Astrocyte (in vitro differentiated cells and primary cell): ENCODE data around the gene COMMD1. TPM values are rescaled to one million over a fixed set of nuclear protein-coding genes. Genes with fewer than 3 reads are reported as not detected.

Experiments
- DNase-seq: peaks from one replicate; pipeline ENCODE4 v3.0.0-alpha.2; 2010; ENCODE audit warnings: low read depth
- FAIRE-seq: peaks from 2 replicates; lab custom pipeline; 2011; peaks lifted over from hg19 to GRCh38; lab: Jason Lieb, UNC
- H2AFZ ChIP-seq: 2 replicates; pipeline ENCODE4 v1.6.0; 2012; ENCODE audit warnings: low read depth, low read length, inconsistent platforms
- H3K27ac ChIP-seq: 2 replicates; pipeline ENCODE4 v1.5.1; 2011; ENCODE audit warnings: low read depth, low read length, inconsistent platforms
- H3K27me3 ChIP-seq: 2 replicates; pipeline ENCODE4 v1.6.0; 2011; ENCODE audit warnings: low read length, inconsistent platforms; ENCODE audit not compliant: insufficient read depth
- H3K36me3 ChIP-seq: 2 replicates; pipeline ENCODE4 v1.5.1; 2011; ENCODE audit warnings: low read length, inconsistent platforms; ENCODE audit not compliant: insufficient read depth
- H3K4me1 ChIP-seq: 2 replicates; pipeline ENCODE4 v1.5.1; 2011; ENCODE audit warnings: low read length, inconsistent platforms; ENCODE audit not compliant: insufficient read depth
- H3K4me2 ChIP-seq: 2 replicates; pipeline ENCODE4 v1.6.0; 2012; ENCODE audit warnings: low read length, inconsistent platforms
- H3K4me3 ChIP-seq: 2 replicates; pipeline ENCODE4 v1.5.1; 2011; ENCODE audit warnings: low read depth, mild to moderate bottlenecking, low read length, inconsistent platforms; ENCODE audit not compliant: insufficient read depth
- H3K79me2 ChIP-seq: 2 replicates; pipeline ENCODE4 v1.6.0; 2012; ENCODE audit warnings: mild to moderate bottlenecking, low read length, inconsistent platforms; ENCODE audit not compliant: insufficient read depth
- H3K9ac ChIP-seq: 2 replicates; pipeline ENCODE4 v1.6.0; 2012; ENCODE audit warnings: mild to moderate bottlenecking, low read length, inconsistent platforms
- H3K9me3 ChIP-seq: 2 replicates; pipeline ENCODE4 v1.5.1; 2012; ENCODE audit warnings: low read depth, mild to moderate bottlenecking, low read length, inconsistent platforms; ENCODE audit not compliant: insufficient read depth
- H4K20me1 ChIP-seq: 2 replicates; pipeline ENCODE4 v1.6.0; 2012; ENCODE audit warnings: low read length, inconsistent platforms; ENCODE audit not compliant: insufficient read depth
- H3K27ac Mint-ChIP-seq: one replicate; pipeline ENCODE4 v1.8.0; 2021; ENCODE audit warnings: mild to moderate bottlenecking, mixed read lengths; ENCODE audit not compliant: unreplicated experiment
- H3K27me3 Mint-ChIP-seq: one replicate; pipeline ENCODE4 v1.8.0; 2021; ENCODE audit warnings: low read depth, mixed read lengths; ENCODE audit not compliant: unreplicated experiment
- H3K36me3 Mint-ChIP-seq: one replicate; pipeline ENCODE4 v1.8.0; 2021; ENCODE audit warnings: low read depth, mixed read lengths; ENCODE audit not compliant: unreplicated experiment
- H3K4me1 Mint-ChIP-seq: one replicate; pipeline ENCODE4 v1.8.0; 2021; ENCODE audit warnings: low read depth, mixed read lengths; ENCODE audit not compliant: unreplicated experiment
- H3K4me3 Mint-ChIP-seq: one replicate; pipeline ENCODE4 v1.8.0; 2021; ENCODE audit warnings: mild to moderate bottlenecking, moderate library complexity, mixed read lengths; ENCODE audit not compliant: unreplicated experiment
- H3K9me3 Mint-ChIP-seq: one replicate; pipeline ENCODE4 v1.8.0; 2021; ENCODE audit warnings: mild to moderate bottlenecking, mixed read lengths; ENCODE audit not compliant: unreplicated experiment
- EZH2 ChIP-seq: IDR thresholded peaks from 2 replicates; pipeline ENCODE4 v1.6.1; 2012; ENCODE audit warnings: mild to moderate bottlenecking, low read length, inconsistent platforms; ENCODE audit not compliant: insufficient read depth
- total RNA-seq: library from RNA; stranded (reverse); gene quantifications from 2 replicates; pipeline ENCODE4 v1.2.1, GENCODE V29; 2021
- TF ChIP-seq, protein P1 (sequence below): IDR thresholded peaks from 2 replicates; pipeline ENCODE4 v1.5.1; 2011; ENCODE audit warnings: low read depth, mild to moderate bottlenecking, inconsistent platforms, low read length, moderate library complexity; ENCODE audit not compliant: insufficient read depth

COMMD1 gene
- total RNA-seq, 1 donor from 2014 or later = 32.0 TPM

DNA sequence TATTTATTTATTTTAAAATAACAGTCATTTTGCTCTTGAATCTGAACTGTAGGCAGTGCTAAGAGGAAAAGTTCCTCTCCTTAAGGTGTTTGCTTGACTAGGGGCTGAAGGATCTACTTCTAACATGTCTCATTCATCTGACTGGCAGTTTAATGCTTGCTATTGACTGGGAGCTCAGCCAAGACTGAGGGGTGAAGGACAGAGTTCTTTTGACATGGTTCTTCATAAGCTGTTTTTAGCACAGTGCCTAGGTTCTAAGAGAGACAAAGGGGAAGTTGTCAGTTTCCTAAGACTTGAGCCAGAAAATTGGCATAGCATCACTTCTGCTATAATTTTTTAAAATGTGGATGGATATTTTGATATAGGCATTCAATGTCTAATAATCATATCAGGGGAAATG lies 73.0 kb downstream of the COMMD1 start:
- Histone ChIP-seq H2AFZ (no peak overlapping the region), H3K4me2 (no peak overlapping the region), H3K27me3 (no peaks in the 10 kb centered on the region), H3K79me2 (peaks cover 5% of the 10 kb centered on the region), H3K4me3 (no peak overlapping the region), H3K9me3 (no peaks in the 10 kb centered on the region), H3K36me3 (no peaks in the 10 kb centered on the region), H3K9ac (no peak overlapping the region), H3K27ac (no peak overlapping the region), H3K4me1 (no peaks in the 10 kb centered on the region), H4K20me1 (no peaks in the 10 kb centered on the region)
- FAIRE-seq (no peak), DNase-seq (no peak)
- no peak for TF ChIP-seq EZH2
- TF ChIP-seq, protein P1, sequence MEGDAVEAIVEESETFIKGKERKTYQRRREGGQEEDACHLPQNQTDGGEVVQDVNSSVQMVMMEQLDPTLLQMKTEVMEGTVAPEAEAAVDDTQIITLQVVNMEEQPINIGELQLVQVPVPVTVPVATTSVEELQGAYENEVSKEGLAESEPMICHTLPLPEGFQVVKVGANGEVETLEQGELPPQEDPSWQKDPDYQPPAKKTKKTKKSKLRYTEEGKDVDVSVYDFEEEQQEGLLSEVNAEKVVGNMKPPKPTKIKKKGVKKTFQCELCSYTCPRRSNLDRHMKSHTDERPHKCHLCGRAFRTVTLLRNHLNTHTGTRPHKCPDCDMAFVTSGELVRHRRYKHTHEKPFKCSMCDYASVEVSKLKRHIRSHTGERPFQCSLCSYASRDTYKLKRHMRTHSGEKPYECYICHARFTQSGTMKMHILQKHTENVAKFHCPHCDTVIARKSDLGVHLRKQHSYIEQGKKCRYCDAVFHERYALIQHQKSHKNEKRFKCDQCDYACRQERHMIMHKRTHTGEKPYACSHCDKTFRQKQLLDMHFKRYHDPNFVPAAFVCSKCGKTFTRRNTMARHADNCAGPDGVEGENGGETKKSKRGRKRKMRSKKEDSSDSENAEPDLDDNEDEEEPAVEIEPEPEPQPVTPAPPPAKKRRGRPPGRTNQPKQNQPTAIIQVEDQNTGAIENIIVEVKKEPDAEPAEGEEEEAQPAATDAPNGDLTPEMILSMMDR = no peak
- H3K27ac Mint-ChIP-seq = no peak overlapping the region
- H3K9me3 Mint-ChIP-seq = no peaks in the 10 kb centered on the region
- no peaks in the 10 kb centered on the region for H3K27me3 Mint-ChIP-seq
- H3K4me1 Mint-ChIP-seq = peaks cover 2% of the 10 kb centered on the region
- H3K4me3 Mint-ChIP-seq = no peak overlapping the region
- H3K36me3 Mint-ChIP-seq = no peaks in the 10 kb centered on the region

DNA sequence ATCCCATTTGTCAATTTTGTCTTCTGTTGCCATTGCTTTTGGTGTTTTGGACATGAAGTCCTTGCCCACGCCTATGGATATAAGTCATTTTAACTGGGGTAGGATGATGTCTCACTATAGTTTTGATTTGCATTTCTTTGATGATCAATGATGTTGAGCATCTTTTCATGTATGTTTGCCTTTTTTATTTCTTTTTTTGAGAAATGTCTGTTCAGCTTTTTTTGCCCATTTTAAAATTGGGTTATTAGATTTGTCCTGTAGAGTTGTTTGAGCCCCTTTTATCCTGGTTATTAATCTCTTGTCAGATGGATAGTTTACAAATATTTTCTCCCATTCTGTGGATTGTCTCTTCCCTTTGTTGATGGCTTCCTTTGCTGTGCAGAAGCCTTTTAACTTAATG lies 75.3 kb downstream of the COMMD1 start:
- TF ChIP-seq EZH2 = no peak
- TF ChIP-seq, protein P1 = no peak
- Histone ChIP-seq H3K79me2 (peaks cover 5% of the 10 kb centered on the region), H3K27me3 (no peaks in the 10 kb centered on the region), H3K9me3 (no peaks in the 10 kb centered on the region), H2AFZ (no peak overlapping the region), H3K4me3 (no peak overlapping the region), H3K36me3 (no peaks in the 10 kb centered on the region), H3K4me1 (no peaks in the 10 kb centered on the region), H3K4me2 (no peak overlapping the region), H4K20me1 (no peaks in the 10 kb centered on the region), H3K9ac (no peak overlapping the region), H3K27ac (no peak overlapping the region)
- no peak for FAIRE-seq
- H3K36me3 Mint-ChIP-seq = no peaks in the 10 kb centered on the region
- H3K27me3 Mint-ChIP-seq = no peaks in the 10 kb centered on the region
- DNase-seq = no peak
- H3K4me1 Mint-ChIP-seq = peaks cover 2% of the 10 kb centered on the region
- no peaks in the 10 kb centered on the region for H3K9me3 Mint-ChIP-seq
- no peak overlapping the region for H3K4me3 Mint-ChIP-seq
- no peak overlapping the region for H3K27ac Mint-ChIP-seq

DNA sequence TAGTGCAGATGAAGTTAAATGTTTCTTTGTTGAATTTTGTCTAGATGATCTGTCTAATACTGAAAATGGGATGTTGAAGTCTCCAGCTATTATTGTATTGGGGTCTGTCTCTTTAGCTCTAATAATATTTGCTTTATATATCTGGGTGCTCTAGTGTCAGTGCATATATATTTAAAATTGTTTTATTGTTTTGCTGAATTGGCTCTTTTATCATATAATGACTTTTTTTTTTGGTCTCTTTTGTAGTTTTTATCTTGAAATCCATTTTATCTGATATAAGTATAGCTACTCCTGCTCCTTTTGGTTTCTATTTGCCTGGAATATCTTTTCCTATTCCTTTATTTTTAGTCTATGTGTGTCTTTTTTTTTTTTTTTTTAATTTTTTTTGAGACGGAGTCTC lies 79.2 kb downstream of the COMMD1 start:
- H3K4me1 Mint-ChIP-seq = peaks cover 7% of the 10 kb centered on the region
- H3K27ac Mint-ChIP-seq = no peak overlapping the region
- H3K27me3 ChIP-seq = no peaks in the 10 kb centered on the region
- H3K4me2 ChIP-seq = no peak overlapping the region
- H3K4me1 ChIP-seq = peaks cover 4% of the 10 kb centered on the region
- no peak overlapping the region for H3K9ac ChIP-seq
- H3K9me3 Mint-ChIP-seq = no peaks in the 10 kb centered on the region
- no peak overlapping the region for H3K27ac ChIP-seq
- H3K9me3 ChIP-seq = no peaks in the 10 kb centered on the region
- H3K36me3 Mint-ChIP-seq = peaks cover 2% of the 10 kb centered on the region
- H3K27me3 Mint-ChIP-seq = no peaks in the 10 kb centered on the region
- H2AFZ ChIP-seq = no peak overlapping the region
- H4K20me1 ChIP-seq = peaks cover 4% of the 10 kb centered on the region
- H3K36me3 ChIP-seq = no peaks in the 10 kb centered on the region
- peaks cover 5% of the 10 kb centered on the region for H3K79me2 ChIP-seq
- no peak overlapping the region for H3K4me3 Mint-ChIP-seq
- TF ChIP-seq, protein P1 = no peak
- no peak for TF ChIP-seq EZH2
- H3K4me3 ChIP-seq = no peak overlapping the region
- DNase-seq (no peak), FAIRE-seq (no peak)
